SK-N-MC (cell line): ENCODE results near the gene BCL2L1.

Experiments used
- EZH2 ChIP-seq: fragments of 200-600 bp; sonication (generic); IDR thresholded peaks from one replicate; pipeline ENCODE4 v1.6.1; 2017; ENCODE audit warnings: antibody characterized with exemption
- POLR2AphosphoS5 ChIP-seq: IDR thresholded peaks from 2 replicates; pipeline ENCODE4 v1.6.1; 2012; ENCODE audit warnings: mild to moderate bottlenecking, low read depth, low read length, borderline replicate concordance

- TF ChIP-seq POLR2AphosphoS5 (no peak), EZH2 (no peak)
Measured at GRCh38 chr20:31681769-31682168, 40.9 kb downstream of the BCL2L1 start.
